AG04450 (cell line): ENCODE measurements around the gene FHAD1. TPM values are rescaled to one million over a fixed set of nuclear protein-coding genes. Genes with fewer than 3 reads are reported as not detected.
"Not testable (repeated sequence)": the region's sequence is repeated elsewhere in the genome, so short reads cannot be mapped to it uniquely, and the experiment has no call there.

Source experiments
- CTCF ChIA-PET: fragments of 300-600, 350-600 bp; formaldehyde crosslinking; extraction: SDS; loops from one replicate; lab custom pipeline; 2022; ENCODE audit warnings: antibody characterized with exemption, inconsistent platforms; lab: Charles Lee
- POLR2A ChIA-PET: fragments of 350-600 bp; formaldehyde crosslinking; extraction: SDS; loops from one replicate; lab custom pipeline; 2021; ENCODE audit warnings: antibody characterized with exemption, inconsistent platforms; lab: Yijun Ruan, JAX
- DNase-seq: peaks from one replicate; pipeline ENCODE4 v3.0.0-alpha.2; 2011; ENCODE audit warnings: low read depth, low spot score
- H3K27ac ChIP-seq: one replicate; pipeline ENCODE4 v1.5.1; 2012; ENCODE audit warnings: low read depth, low read length, control low read depth
- H3K27me3 ChIP-seq: one replicate; pipeline ENCODE4 v1.6.0; 2012; ENCODE audit warnings: low read length; ENCODE audit not compliant: control insufficient read depth, insufficient read depth
- H3K4me3 ChIP-seq: 2 replicates; pipeline ENCODE4 v1.5.1; 2011; ENCODE audit warnings: mild to moderate bottlenecking, low read depth, low read length, control low read depth
- H3K9me3 ChIP-seq: 2 replicates; pipeline ENCODE4 v1.5.1; 2012; ENCODE audit warnings: low read length; ENCODE audit not compliant: control insufficient read depth, insufficient read depth
- polyA plus RNA-seq: library from polyadenylated mRNA; depleted of rRNA; stranded (reverse); fragments of >200 nt; gene quantifications from 2 replicates; pipeline ENCODE4 v1.2.3, GENCODE V29; 2011
- TF ChIP-seq, protein P1 (sequence below): IDR thresholded peaks from 2 replicates; pipeline ENCODE4 v1.5.1; 2011; ENCODE audit warnings: low read depth, low read length, control low read depth, inconsistent platforms

FHAD1 gene
- polyA plus RNA-seq, 1 experiment: 0.36 TPM

DNA sequence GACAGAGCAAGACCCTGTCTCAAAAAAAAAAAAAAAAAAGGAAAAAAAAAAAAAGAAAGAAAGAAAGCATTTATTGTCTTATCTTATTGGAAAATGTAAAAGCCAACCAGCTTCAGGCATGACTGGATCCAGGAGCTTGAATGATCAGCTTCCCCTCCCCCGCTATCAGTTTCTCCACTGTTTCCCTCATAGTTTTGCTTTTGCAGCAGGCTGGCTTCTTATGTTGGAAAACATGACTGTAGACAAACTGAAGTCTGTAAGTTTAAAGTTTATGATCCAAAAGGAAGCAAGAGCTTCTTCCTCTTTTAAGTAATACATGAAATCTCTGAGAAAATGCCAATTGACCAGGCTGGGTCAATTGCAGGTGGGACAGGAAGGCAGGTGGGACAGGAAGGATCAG lies 52.2 kb downstream of the FHAD1 start:
- no peak overlapping the region for H3K4me3 ChIP-seq
- DNase-seq: no peak
- POLR2A ChIA-PET: no interaction called here
- no peak overlapping the region for H3K27ac ChIP-seq
- TF ChIP-seq, protein P1, sequence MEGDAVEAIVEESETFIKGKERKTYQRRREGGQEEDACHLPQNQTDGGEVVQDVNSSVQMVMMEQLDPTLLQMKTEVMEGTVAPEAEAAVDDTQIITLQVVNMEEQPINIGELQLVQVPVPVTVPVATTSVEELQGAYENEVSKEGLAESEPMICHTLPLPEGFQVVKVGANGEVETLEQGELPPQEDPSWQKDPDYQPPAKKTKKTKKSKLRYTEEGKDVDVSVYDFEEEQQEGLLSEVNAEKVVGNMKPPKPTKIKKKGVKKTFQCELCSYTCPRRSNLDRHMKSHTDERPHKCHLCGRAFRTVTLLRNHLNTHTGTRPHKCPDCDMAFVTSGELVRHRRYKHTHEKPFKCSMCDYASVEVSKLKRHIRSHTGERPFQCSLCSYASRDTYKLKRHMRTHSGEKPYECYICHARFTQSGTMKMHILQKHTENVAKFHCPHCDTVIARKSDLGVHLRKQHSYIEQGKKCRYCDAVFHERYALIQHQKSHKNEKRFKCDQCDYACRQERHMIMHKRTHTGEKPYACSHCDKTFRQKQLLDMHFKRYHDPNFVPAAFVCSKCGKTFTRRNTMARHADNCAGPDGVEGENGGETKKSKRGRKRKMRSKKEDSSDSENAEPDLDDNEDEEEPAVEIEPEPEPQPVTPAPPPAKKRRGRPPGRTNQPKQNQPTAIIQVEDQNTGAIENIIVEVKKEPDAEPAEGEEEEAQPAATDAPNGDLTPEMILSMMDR: no peak
- no peaks in the 10 kb centered on the region for H3K27me3 ChIP-seq
- no peaks in the 10 kb centered on the region for H3K9me3 ChIP-seq
- CTCF ChIA-PET: interaction anchor here (0.7 to 1.8 kb wide), 4 partner anchors 25 to 173 kb away, joined by 6 to 11 read pairs (median 8); no protein-coding TSS in a partner anchor

DNA sequence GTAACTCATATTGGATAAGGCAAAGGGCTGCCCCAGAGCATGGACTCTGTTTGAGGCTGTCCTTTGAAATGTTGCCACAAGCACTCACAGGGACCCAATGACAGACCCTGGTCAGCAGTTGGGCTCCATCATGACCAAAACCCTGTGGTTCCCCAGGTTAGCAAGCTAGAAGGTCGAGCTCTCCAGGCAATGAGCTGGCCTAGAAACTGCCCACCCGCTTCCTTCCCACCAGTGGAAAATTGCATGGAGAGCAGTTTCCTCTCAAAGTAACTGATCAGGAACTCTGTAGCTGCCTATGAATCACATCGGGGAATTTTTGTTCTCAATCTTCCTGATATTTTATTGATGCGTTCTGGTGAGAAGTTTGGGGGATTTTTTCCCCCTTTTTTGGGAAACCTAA lies 52.8 kb downstream of the FHAD1 start:
- Histone ChIP-seq H3K9me3 (no peaks in the 10 kb centered on the region), H3K27ac (no peak overlapping the region), H3K4me3 (no peak overlapping the region), H3K27me3 (no peaks in the 10 kb centered on the region)
- CTCF ChIA-PET: interaction anchor here (0.7 to 1.8 kb wide), 4 partner anchors 24 to 174 kb away, joined by 3 to 9 read pairs (median 5); no protein-coding TSS in a partner anchor
- POLR2A ChIA-PET: no interaction called here
- no peak for DNase-seq
- TF ChIP-seq, protein P1: no peak

DNA sequence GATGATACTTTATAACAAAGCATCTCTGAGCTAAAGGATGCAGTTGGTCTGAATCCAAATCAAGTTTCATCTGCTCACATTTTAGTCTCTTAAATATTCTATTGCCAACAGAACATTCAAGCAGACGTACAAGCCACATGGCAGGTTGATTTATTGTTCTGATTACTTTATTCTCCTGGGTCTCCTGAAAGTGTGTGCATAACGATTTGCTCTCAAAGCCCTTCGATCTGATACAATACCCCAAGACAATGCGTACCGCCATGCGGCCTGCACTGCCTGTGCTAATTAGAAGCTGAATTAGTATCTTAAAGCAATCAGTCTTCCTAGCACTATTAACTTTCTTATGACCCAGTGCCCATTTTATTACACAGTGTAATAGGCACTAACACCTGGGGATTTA lies 56.9 kb downstream of the FHAD1 start:
- TF ChIP-seq, protein P1: no peak

DNA sequence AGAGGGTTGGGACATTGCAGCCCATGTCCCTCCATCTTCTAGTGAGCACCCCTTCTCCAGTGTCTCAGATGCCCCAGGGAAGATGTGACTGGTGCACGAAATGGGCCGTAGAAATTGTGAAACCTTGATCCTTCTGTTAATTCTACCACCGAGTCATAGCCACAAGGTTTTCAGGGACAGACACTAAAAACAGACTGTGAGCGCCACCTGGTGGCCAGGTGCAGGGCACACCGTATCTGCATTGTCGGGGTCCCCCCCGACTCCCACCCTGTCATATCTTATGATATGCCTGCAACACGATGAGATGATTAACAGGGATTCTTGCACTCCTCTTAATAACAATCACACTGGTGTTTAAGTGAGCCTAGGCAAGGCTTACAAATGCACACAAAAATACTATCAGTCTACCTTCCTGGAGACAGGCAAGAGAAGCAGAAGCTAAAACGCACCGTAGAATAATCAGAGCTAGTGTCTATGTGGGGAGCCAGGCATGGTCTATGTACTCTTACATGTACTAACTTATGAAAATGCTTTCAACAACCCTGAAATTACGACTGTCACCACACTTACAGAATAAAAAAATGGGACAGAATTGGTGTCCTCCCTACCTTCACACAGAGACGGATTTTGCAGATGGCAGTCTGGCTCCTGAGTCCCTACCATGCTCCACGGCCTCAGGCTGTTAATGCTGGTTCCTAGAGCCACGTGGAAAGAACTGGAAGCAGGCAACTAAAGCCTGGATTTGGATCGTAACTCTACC lies 57.9 kb downstream of the FHAD1 start:
- TF ChIP-seq, protein P1: peak; percentile 74
- H3K27me3 ChIP-seq: peaks cover 3% of the 10 kb centered on the region
- no peak overlapping the region for H3K4me3 ChIP-seq
- H3K27ac ChIP-seq: no peak overlapping the region
- CTCF ChIA-PET: interaction anchor here (0.6 to 3.3 kb wide), 33 partner anchors 8 to 543 kb away, joined by 3 to 82 read pairs (median 4); no protein-coding TSS in a partner anchor
- peaks cover 3% of the 10 kb centered on the region; the same call in 1 of the 2 replicates for H3K9me3 ChIP-seq
- POLR2A ChIA-PET: interaction anchor here (0.7 kb wide), 1 partner anchor 176 kb away, joined by 3 read pairs; no protein-coding TSS in a partner anchor
- no peak for DNase-seq

More for the DNA sequence above, 56.9 kb downstream of the FHAD1 start:
- Histone ChIP-seq H3K27me3 (peaks cover 3% of the 10 kb centered on the region), H3K27ac (no peak overlapping the region), H3K9me3 (peaks cover 3% of the 10 kb centered on the region; the same call in 1 of the 2 replicates), H3K4me3 (no peak overlapping the region)
- POLR2A ChIA-PET: no interaction called here
- CTCF ChIA-PET: interaction anchor here (0.5 to 3.3 kb wide), 19 partner anchors 9 to 196 kb away, joined by 3 to 82 read pairs (median 6); no protein-coding TSS in a partner anchor
- DNase-seq: no peak

DNA sequence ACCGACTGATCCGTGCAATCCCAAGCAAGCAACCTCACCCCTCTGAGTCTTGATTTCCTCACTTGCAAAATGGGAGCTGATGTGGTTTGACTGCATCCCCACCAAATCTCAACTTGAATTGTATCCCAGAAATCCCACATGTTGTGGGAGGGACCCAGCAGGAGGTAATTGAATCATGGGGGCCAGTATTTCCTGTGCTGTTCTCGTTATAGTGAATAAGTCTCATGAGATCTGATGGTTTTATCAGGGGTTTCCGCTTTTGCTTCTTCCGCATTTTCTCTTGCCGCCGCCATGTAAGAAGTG lies 58.4 kb downstream of the FHAD1 start:
- POLR2A ChIA-PET: interaction anchor here (0.7 kb wide), 1 partner anchor 177 kb away, joined by 3 read pairs; no protein-coding TSS in a partner anchor
- CTCF ChIA-PET: interaction anchor here (0.6 to 3.3 kb wide), 25 partner anchors 8 to 544 kb away, joined by 3 to 82 read pairs (median 4); no protein-coding TSS in a partner anchor
- Histone ChIP-seq H3K9me3 (peaks cover 6% of the 10 kb centered on the region), H3K27me3 (peaks cover 3% of the 10 kb centered on the region), H3K27ac (no peak overlapping the region), H3K4me3 (no peak overlapping the region)
- DNase-seq: no peak
- TF ChIP-seq, protein P1: no peak

DNA sequence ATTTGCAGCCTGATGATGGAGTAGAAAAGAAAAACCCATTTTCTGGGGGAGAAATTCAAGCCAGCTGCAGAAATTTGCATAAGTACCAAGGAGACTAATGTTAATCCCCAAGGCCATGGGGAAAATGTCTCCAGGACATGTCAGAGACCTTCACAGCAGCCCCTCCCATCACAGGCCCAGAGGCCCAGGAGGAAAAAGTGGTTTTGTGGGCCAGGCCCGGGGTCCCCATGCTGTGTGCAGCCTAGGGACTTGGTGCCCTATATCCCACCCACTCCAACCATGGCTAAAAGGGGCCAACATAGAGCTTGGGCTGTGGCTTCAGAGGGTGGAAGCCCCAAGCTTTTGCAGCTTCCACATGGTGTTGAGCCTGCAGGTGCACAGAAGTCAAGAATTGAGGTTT lies 59.3 kb downstream of the FHAD1 start:
- POLR2A ChIA-PET, DNase-seq, CTCF ChIA-PET, H3K27me3 ChIP-seq, H3K27ac ChIP-seq, H3K4me3 ChIP-seq: not testable (repeated sequence)
- H3K9me3 ChIP-seq: peaks cover 14% of the 10 kb centered on the region
